ENCODE data around the gene PLXNA2. TPM values are rescaled to one million over a fixed set of nuclear protein-coding genes. Genes with fewer than 3 reads are reported as not detected.
A peak's percentile ranks its signal among the peaks of the same experiment; 100 is the strongest.

PLXNA2 gene
- polyA plus RNA-seq, 1 donor from 2014 or later: 0.15 TPM

DNA sequence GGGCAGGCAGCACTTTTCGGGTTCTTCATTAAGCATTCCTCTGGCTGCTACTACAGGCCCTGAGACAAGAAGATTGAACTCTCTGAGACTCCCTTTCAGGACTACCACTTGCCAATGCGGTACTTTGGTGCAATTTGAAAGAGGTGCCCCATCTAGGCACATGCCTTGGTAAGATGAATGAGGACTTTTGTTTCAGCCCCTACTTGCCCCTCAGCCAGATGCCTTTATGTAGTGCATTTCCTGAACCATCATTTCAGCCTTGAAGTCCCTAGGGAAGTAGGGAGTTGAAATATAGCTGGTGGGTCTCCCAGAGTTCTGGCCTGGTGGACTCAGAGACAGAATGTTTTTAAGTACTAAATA, 123.8 kb downstream of the PLXNA2 start:
- Mint-ChIP-seq H3K36me3 (no peaks in the 10 kb centered on the region), H3K9me3 (no peaks in the 10 kb centered on the region), H3K4me1 (no peaks in the 10 kb centered on the region), H3K27me3 (peaks cover 6% of the 10 kb centered on the region), H3K27ac (no peak overlapping the region), H3K4me3 (no peak overlapping the region)

DNA sequence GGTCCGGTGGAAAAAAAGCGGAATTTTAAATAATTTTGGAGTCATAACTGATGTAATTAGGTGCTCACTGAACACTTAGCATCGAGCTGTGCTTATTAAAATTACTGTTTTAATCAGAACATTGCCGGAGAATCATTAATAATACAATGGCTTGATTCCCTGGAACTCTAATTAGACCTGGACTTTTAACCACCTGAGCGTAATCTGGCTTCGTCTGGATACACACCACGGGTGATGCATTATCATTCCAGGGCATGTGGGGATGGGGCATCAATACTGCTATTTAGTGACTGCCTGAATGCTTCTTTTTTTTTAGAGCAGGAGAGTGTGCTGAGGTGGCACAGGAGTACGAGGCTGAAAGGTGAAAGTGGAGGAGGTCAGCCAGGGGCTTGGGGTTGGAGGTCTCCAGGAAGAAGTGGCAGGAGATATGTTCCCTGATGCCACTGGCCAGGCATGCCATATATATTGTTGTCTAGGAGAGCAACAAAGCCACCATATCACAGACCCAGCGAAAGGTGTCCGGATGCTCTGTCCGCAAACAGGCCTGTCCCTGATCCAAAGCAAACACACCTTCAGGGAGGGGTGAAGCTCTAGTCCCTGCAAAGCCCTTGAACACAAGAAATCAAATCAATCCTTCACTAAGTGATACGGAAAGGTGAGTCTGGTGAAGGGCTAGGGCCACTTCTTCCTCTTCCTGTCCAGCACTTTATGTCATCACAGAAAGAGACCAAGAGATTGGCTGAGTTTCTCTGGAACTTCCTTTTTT, 125.2 kb downstream of the PLXNA2 start:
- H3K9me3 Mint-ChIP-seq: no peaks in the 10 kb centered on the region
- no peaks in the 10 kb centered on the region for H3K4me1 Mint-ChIP-seq
- no peak overlapping the region for H3K27ac Mint-ChIP-seq
- H3K27me3 Mint-ChIP-seq: peaks cover 6% of the 10 kb centered on the region
- no peak overlapping the region for H3K4me3 Mint-ChIP-seq
- H3K36me3 Mint-ChIP-seq: no peaks in the 10 kb centered on the region

DNA sequence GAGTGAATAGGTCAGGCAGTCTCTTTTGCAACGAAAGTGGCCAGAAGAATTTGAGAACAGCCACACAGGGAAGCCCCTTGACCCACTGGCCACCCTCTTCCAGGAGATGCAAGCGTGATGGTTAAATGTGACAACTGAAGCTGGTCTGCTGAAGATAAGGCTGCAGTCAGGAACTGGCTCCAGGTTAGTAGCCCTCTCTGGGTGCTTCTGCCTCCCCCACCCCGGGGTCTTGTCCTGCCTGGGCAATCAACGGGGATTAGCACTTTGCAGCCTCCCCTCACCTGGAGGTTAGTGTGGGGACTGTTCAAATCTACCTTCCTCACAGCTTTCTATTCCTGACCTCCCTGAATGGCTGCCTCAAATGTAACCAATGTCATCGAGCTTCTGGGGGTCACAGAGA, 125.9 kb downstream of the PLXNA2 start:
- peaks cover 3% of the 10 kb centered on the region for H3K27me3 Mint-ChIP-seq
- H3K4me3 Mint-ChIP-seq: no peak overlapping the region
- no peak overlapping the region for H3K27ac Mint-ChIP-seq

DNA sequence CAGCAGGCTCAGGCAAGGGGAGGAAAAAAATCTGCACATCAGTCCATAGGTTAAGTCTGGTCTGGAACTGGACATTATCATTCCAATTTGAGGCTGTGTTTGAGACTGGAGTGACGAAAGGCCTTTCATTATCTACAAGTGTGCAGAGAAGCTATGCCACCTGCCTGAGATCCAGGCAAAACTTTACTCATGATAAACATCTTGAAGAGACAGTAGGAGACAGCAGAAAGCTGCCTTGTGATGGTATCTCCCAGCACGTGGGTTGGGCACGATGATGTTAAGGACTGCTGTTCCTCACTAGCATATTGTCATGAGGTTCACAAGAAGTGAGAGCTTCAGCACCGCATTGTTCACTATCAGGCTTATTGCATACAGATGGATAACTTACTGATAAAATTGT, 126.4 kb downstream of the PLXNA2 start:
- Mint-ChIP-seq H3K9me3 (no peaks in the 10 kb centered on the region), H3K27ac (no peak overlapping the region), H3K4me1 (no peaks in the 10 kb centered on the region), H3K4me3 (no peak overlapping the region), H3K36me3 (no peaks in the 10 kb centered on the region), H3K27me3 (peaks cover 3% of the 10 kb centered on the region)

More for the DNA sequence above, 125.9 kb downstream of the PLXNA2 start:
- H3K36me3 Mint-ChIP-seq: no peaks in the 10 kb centered on the region
- no peaks in the 10 kb centered on the region for H3K4me1 Mint-ChIP-seq
- H3K9me3 Mint-ChIP-seq: no peaks in the 10 kb centered on the region

DNA sequence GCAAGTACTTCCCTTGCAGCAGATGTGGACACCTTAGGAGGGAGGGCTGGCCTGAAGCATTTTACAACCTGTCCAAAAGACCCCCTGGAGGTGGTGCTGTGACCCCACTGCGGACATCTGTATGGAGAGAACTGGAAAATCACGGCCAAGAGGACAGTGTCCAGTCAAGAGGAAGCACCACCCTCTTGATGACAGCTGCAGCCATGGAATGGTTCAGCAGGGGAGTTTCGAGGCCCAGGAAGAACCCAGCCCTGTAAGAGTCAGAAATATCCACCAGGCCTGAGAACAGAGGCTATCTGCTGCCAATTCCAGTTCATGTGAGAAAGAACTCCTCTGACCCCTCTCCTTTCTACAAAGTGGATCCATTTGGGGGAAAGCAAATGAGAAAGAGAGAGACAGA, 126.8 kb downstream of the PLXNA2 start:
- Mint-ChIP-seq H3K36me3 (no peaks in the 10 kb centered on the region), H3K27me3 (peaks cover 3% of the 10 kb centered on the region), H3K9me3 (no peaks in the 10 kb centered on the region)

DNA sequence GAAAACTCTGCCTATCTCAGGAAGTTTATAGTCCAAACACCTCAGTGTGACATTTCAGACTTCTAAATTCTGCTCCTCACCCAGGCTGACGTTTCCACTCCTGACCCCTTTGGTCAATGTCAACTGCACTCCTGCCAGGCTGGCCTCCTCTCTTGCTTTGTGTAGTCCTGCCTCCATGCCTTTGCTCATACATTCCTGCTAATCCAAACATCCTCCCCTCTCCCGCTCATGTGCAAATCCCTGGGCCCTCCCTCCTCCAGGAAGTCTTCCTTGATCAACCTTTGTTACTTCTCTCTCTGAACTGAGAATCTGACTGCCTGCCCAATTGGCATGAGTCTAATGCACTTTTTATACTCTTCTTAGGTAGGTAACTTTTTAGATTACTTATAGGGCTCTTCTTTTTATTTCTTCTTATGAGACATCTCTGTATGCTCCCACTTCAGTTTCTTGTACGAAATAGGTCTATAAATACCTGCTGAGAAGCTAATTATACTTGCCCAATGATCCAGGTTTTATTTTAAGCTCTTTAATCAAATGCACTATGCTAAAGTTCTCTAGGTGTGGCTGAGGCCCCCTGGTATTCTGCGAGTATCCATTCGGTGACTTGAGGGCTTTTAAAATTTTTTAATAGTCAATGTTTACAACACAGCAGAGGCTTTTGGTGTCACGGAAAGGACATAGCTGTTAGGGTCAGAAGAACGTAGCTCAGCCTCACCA, 128.1 kb downstream of the PLXNA2 start:
- H3K36me3 Mint-ChIP-seq: no peaks in the 10 kb centered on the region
- peaks cover 8% of the 10 kb centered on the region for H3K27me3 Mint-ChIP-seq
- no peaks in the 10 kb centered on the region for H3K4me1 Mint-ChIP-seq
- H3K9me3 Mint-ChIP-seq: no peaks in the 10 kb centered on the region
- H3K4me3 Mint-ChIP-seq: no peak overlapping the region
- H3K27ac Mint-ChIP-seq: peak overlapping the region in 1 of 3 donors; percentile 13

More for the DNA sequence above, 126.8 kb downstream of the PLXNA2 start:
- no peak overlapping the region for H3K4me3 Mint-ChIP-seq
- H3K4me1 Mint-ChIP-seq: no peaks in the 10 kb centered on the region
- no peak overlapping the region for H3K27ac Mint-ChIP-seq

DNA sequence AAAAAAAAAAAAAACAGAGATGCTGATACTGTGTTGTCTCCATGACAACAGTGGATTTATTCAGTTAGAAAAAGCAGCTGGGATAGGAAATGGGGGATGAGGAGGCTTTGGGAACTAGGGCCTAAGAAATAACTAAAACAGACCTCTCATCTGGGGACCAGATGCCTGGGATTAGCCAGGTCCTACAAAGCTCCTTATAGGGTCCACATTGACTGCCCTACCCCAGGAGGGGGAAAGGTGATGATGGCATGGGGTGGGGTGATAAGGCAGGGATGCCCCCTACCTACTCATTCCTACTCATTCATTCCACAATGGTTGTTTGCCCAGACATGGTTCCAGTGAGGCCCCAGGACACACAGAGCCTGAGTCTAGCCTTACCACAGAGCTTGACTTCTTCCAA, 131.2 kb downstream of the PLXNA2 start:
- Mint-ChIP-seq H3K4me3 (no peak overlapping the region), H3K27me3 (peaks cover 14% of the 10 kb centered on the region), H3K9me3 (no peaks in the 10 kb centered on the region), H3K27ac (no peak overlapping the region), H3K4me1 (no peaks in the 10 kb centered on the region), H3K36me3 (no peaks in the 10 kb centered on the region)

DNA sequence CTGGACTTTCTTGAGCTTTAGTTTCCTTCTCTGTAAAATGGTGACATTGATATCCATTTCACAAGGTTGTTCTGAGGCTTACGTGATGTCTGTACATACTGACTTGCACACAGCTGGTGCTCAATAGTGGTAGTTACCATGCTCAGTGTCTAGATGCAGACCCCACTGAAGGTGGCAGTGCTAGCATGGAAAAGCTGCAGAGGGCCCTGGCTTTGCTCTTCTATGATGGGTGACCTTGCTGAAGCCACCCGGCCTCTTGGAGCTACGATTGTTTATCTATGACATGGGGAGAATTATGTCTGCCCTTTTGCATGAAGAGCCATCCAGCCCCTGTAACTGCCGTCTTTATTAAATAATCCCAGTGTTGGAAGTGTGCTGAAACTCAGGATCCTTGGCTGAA, 131.8 kb downstream of the PLXNA2 start:
- Mint-ChIP-seq H3K36me3 (no peaks in the 10 kb centered on the region), H3K4me3 (no peak overlapping the region), H3K4me1 (no peaks in the 10 kb centered on the region), H3K27ac (no peak overlapping the region), H3K9me3 (no peaks in the 10 kb centered on the region), H3K27me3 (peaks cover 14% of the 10 kb centered on the region)

DNA sequence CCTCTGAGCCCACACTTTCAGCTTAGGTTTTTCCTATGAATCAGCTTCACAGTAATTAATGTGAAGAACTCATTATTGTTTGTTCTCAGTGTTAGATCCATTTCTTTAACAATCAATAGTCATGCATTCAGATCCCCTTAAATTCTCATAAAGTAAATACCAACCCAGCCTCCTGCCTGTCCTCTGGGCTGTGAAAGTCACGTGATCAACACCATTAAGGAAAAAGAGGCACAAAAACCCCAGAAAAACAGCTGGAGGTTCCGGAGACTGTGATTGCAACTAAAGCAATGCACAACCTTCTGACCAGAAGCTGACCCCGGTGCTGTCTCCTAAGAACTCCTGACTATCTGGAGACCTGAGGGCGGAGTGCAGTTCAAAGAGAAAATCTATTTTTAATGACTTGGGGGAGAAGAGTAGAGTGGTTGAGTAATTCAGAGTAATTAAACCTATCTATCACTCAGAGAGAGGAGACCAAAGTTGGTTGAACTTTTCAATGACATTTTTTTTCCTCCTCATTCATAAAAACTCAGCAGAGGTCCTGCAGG, 132.5 kb downstream of the PLXNA2 start:
- Mint-ChIP-seq H3K36me3 (no peaks in the 10 kb centered on the region), H3K27ac (no peak overlapping the region), H3K27me3 (peaks cover 11% of the 10 kb centered on the region), H3K4me1 (no peaks in the 10 kb centered on the region), H3K9me3 (no peaks in the 10 kb centered on the region), H3K4me3 (no peak overlapping the region)

DNA sequence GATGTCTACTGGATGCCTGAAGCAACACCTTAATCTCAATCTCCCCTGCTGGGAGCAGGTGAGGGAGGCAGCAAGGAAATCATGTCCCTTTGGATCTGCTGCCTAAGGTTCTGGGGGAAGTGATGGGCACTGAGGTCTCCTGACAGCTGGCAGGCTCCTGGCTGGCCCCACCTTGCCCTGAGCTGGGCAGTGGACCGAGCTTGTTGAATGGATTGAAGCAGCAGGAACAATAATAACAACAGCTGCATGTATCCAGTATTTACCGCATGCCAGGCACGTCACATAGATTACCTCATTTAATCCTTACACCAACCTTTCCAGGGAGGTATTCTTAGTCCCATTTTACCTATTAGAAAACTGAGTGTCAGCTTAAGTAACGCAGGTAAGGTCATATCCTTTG, 133.9 kb downstream of the PLXNA2 start:
- no peak overlapping the region for H3K27ac Mint-ChIP-seq
- no peaks in the 10 kb centered on the region for H3K36me3 Mint-ChIP-seq
- H3K27me3 Mint-ChIP-seq: peaks cover 11% of the 10 kb centered on the region
- H3K4me3 Mint-ChIP-seq: no peak overlapping the region
- no peaks in the 10 kb centered on the region for H3K9me3 Mint-ChIP-seq
- H3K4me1 Mint-ChIP-seq: no peaks in the 10 kb centered on the region

DNA sequence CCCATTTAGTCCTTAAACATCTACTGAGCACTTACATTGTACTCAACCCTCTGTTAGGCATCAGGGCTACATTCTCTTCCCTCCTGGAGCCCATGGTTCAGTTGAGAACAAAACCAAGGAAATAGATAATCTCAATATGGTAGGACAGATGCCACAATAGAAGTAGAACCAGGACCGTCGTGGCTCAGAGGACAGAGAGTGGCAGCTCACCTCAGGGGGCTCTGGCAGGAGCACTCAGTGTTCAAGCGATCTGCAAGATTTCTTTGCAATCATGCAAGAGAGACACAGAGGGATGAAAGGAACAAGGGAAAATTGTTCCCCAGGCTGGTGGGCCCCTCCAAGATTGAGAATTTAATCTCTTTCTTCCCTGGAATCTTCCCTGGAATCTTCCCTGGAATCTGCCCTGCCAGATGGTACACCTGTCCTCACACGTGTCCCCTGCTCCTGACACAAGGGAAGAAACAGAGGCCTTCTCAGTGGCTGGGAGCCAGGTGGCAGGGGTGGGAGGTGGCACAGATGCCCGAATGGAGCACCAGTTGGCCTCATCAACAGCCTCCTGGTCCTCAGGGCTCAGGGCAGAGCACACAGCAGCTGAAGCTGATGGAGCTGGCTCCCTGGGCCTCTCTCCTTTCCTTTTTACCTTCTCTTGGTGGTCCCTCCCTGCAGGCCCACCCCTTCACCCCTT, 135.4 kb downstream of the PLXNA2 start:
- Mint-ChIP-seq H3K9me3 (no peaks in the 10 kb centered on the region), H3K27me3 (peaks cover 13% of the 10 kb centered on the region), H3K4me3 (no peak overlapping the region), H3K4me1 (no peaks in the 10 kb centered on the region), H3K27ac (no peak overlapping the region), H3K36me3 (peaks cover 2% of the 10 kb centered on the region)

DNA sequence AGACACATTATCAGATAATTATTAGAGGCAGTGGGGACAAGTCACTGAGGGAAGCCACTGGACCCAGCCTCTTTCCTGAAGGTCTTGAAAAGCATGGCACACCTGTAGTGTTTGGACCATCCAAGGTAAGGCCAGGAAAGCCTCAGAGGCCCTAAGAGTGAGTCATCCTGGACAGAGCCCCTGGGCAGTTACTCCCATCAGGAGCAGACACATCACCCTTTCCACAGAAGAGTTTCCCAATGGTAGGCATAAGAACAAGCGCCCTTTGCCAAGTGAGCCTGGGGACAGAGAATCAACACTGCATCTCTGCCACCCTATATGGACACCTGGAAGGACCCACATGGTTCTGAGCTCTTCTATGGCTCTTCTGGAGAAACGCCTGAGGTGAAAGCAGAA, 136.0 kb downstream of the PLXNA2 start:
- no peak overlapping the region for H3K4me3 Mint-ChIP-seq
- H3K9me3 Mint-ChIP-seq: no peaks in the 10 kb centered on the region
- H3K27ac Mint-ChIP-seq: no peak overlapping the region
- peaks cover 13% of the 10 kb centered on the region for H3K27me3 Mint-ChIP-seq
- no peaks in the 10 kb centered on the region for H3K4me1 Mint-ChIP-seq
- H3K36me3 Mint-ChIP-seq: peaks cover 2% of the 10 kb centered on the region

DNA sequence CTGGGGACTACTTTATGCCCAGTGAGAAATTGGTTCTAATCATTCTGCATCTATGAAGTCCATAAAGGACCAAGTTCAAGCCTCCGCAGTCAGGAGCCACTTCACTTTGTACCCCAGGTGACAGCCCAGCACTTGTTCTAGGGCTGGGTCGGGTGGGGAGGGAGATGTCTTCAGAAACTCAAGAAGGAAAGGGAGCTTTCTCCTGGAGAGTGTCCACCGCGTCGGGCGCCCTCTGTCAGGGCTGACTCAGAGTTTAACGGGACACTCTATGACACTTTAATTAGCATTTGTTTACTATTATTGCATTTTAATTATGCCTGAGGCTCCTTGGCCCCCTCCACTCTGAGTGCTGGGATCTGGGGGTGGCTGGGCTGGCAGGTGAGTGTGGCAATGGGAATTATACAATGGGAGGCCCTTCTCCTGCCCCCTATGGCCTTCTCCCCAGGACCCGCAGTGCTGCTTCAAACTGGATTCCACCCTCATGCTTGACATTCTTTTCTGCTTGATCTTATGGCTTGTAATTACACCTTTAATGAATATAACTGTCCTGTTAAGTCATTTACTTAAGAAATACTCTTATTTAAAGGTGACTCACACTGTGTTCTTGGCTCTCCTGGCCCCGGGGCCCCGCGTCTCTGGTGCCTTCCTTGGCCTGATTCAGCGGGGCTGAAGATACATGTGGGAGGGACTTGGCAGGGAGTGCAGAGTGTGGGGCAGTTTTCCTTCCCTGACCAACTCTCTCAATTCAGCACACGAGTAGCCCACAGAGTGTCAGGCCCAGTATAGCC, 136.6 kb downstream of the PLXNA2 start:
- H3K27me3 Mint-ChIP-seq: peaks cover 13% of the 10 kb centered on the region
- H3K4me1 Mint-ChIP-seq: peaks cover 0 to 2% (median 0%) of the 10 kb centered on the region in 3 donors
- H3K27ac Mint-ChIP-seq: no peak overlapping the region
- H3K9me3 Mint-ChIP-seq: no peaks in the 10 kb centered on the region
- H3K4me3 Mint-ChIP-seq: no peak overlapping the region
- H3K36me3 Mint-ChIP-seq: peaks cover 2% of the 10 kb centered on the region

DNA sequence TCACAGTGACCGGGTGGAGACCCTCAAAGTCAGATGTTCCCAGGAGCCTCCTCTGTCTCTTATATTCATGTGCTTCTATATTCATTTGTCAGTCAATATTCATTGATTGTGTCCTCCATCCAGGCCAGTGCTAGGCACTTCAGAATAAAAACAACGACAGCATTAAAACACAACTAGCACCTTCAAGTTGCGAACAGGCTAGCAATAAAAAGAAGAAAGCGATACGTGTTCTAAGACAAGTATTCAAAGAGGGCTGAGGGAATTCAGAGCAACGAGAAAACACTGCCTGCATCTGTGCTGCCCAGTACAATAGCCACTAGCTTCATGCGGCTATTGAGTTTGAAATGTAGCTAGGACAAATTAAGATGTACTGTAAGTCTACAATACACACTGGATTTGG, 138.0 kb downstream of the PLXNA2 start:
- Mint-ChIP-seq H3K36me3 (peaks cover 2% of the 10 kb centered on the region), H3K4me1 (peaks cover 0 to 2% (median 0%) of the 10 kb centered on the region in 3 donors), H3K27ac (no peak overlapping the region), H3K9me3 (no peaks in the 10 kb centered on the region), H3K27me3 (peaks cover 12% of the 10 kb centered on the region), H3K4me3 (no peak overlapping the region)

DNA sequence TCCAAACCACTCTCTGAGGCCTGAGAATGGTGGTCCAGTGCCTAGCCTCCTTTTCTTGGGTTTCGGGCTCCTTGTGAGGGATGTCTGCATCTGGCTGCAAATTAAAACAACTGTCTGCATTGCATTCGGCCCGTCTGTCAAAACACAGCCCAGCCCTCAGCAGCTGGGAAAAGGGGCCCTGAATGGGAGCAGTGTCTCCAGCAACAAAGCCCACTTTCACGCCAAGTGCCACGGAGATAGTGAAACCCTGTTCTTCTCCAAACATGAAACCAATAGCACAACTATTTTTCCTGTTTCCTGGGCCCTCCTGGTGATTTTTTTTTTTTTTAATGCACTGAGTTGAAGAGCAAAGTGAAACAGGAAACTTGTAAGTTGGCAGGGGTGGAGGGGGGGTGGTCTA, 138.4 kb downstream of the PLXNA2 start:
- no peaks in the 10 kb centered on the region for H3K9me3 Mint-ChIP-seq
- H3K4me1 Mint-ChIP-seq: peaks cover 0 to 2% (median 0%) of the 10 kb centered on the region in 3 donors
- no peak overlapping the region for H3K4me3 Mint-ChIP-seq
- H3K27me3 Mint-ChIP-seq: peaks cover 12% of the 10 kb centered on the region
- H3K27ac Mint-ChIP-seq: no peak overlapping the region
- peaks cover 2% of the 10 kb centered on the region for H3K36me3 Mint-ChIP-seq

Measured in IgD-negative memory B cell (primary cell).